Renal cortex interstitium (tissue), 3 donors: Measurements from ENCODE around the gene TIMM44. TPM values are rescaled to one million over a fixed set of nuclear protein-coding genes. Genes with fewer than 3 reads are reported as not detected.

Experiments used
- polyA plus RNA-seq, 3 donors: library from polyadenylated mRNA; unstranded; fragments of 120-200 nt; gene quantifications; one replicate each; pipeline ENCODE4 v1.2.1, GENCODE V29; 2013; ENCODE audit not compliant: insufficient read length in 3 of 3

The TIMM44 gene
- polyA plus RNA-seq, 3 donors, result 39.4 to 59.3 (median 59.1) TPM

Other genes starting within 250 kb of the TIMM44 start
- gene FCER2, start 241.5 kb downstream of the TIMM44 start, polyA plus RNA-seq, result under 1 TPM in 2 of 3 donors, not detected in 1; 0.06 to 0.14 TPM
- under 1 TPM in 1 of 3 donors, not detected in 2; 0.17 TPM for gene CLEC4G, start 211.6 kb downstream of the TIMM44 start, polyA plus RNA-seq
- gene CD209, start 196.1 kb downstream of the TIMM44 start, polyA plus RNA-seq, result 1 to 10 TPM; 1.4 to 2.7 (median 1.5) TPM
- 1 to 10 TPM; 2.0 to 4.2 (median 3.4) TPM for gene CLEC4M, start 180.4 kb downstream of the TIMM44 start, polyA plus RNA-seq
- gene EVI5L, start 113.4 kb downstream of the TIMM44 start, polyA plus RNA-seq, result 10 to 100 TPM; 14.2 to 18.7 (median 14.9) TPM
- 1 to 10 TPM; 5.6 to 9.4 (median 8.1) TPM for gene PRR36, start 69.3 kb downstream of the TIMM44 start, polyA plus RNA-seq
- 1 to 10 TPM; 1.4 to 3.0 (median 2.6) TPM for gene LRRC8E, start 55.2 kb downstream of the TIMM44 start, polyA plus RNA-seq
- 10 to 100 TPM; 23.7 to 41.9 (median 33.7) TPM for gene MAP2K7, start 39.8 kb downstream of the TIMM44 start, polyA plus RNA-seq
- 1 to 10 TPM in 2 of 3 donors, under 1 TPM in 1; 0.33 to 1.1 (median 1.0) TPM for gene TGFBR3L, start 28.8 kb downstream of the TIMM44 start, polyA plus RNA-seq
- 10 to 100 TPM; 12.9 to 19.0 (median 18.8) TPM for gene SNAPC2, start 23.3 kb downstream of the TIMM44 start, polyA plus RNA-seq
- 10 to 100 TPM; 12.7 to 33.9 (median 32.3) TPM for gene CTXN1, start 17.5 kb downstream of the TIMM44 start, polyA plus RNA-seq
- 10 to 100 TPM; 79.8 to 92.2 (median 92.0) TPM for gene ELAVL1, start 62.0 kb upstream of the TIMM44 start, polyA plus RNA-seq
- under 1 TPM; 0.26 to 0.64 (median 0.42) TPM for gene CCL25, start 109.1 kb upstream of the TIMM44 start, polyA plus RNA-seq
- gene FBN3, start 205.9 kb upstream of the TIMM44 start, polyA plus RNA-seq, result 10 to 100 TPM; 34.7 to 60.5 (median 44.1) TPM